HCT116 (cell line): Measurements from ENCODE around the gene PPP2R1B. TPM values are rescaled to one million over a fixed set of nuclear protein-coding genes. Genes with fewer than 3 reads are reported as not detected.

Experiments
- ATAC-seq: fragments of 200-7000 bp; cut with Tn5 transposase; 2 replicates; pipeline ENCODE4 v1.9.1; 2020; ENCODE audit warnings: mild to moderate bottlenecking, moderate library complexity
- BruUV-seq: library from RNA; stranded (reverse); fragments of 400-500 nt; replicated peaks from 2 replicates; lab custom pipeline; 2021; lab: Mats Ljungman, UMichigan
- CTCF ChIA-PET: fragments of 300-600 bp; sonication (Branson Sonifier 250); formaldehyde crosslinking; loops from one replicate; lab custom pipeline; 2021; ENCODE audit warnings: antibody characterized with exemption; lab: Charles Lee
- POLR2A ChIA-PET: fragments of 300-600, 350-600 bp; sonication (Branson Sonifier 250); formaldehyde crosslinking; loops from one replicate; lab custom pipeline; 2021; ENCODE audit warnings: antibody characterized with exemption; lab: Charles Lee
- RAD21 ChIA-PET, 2 experiments: fragments of 300-600 bp; sonication (Branson Sonifier 250); formaldehyde crosslinking; loops; one replicate each; lab custom pipeline; 2023; ENCODE audit warnings: low total read pairs in 2 of 2; ENCODE audit not compliant: uncharacterized antibody in 2 of 2, unreplicated experiment in 2 of 2, low non-redundant PET in 1 of 2; lab: Charles Lee
- DNase-seq: peaks from one replicate; pipeline ENCODE4 v3.0.0-alpha.2; 2010; ENCODE audit warnings: low read depth, low spot score
- H2AFZ ChIP-seq: fragments of 200-600 bp; shearing (Covaris generic), sonication (generic); 2 replicates; pipeline ENCODE4 v1.6.1; 2017; ENCODE audit warnings: low read depth, mixed run types, mixed read lengths, antibody characterized with exemption, low read length; ENCODE audit not compliant: poor library complexity, severe bottlenecking
- H3K27ac ChIP-seq: 2 replicates; pipeline ENCODE4 v1.5.1; 2012; ENCODE audit warnings: low read depth, low read length
- H3K27me3 ChIP-seq: fragments of 200-600 bp; sonication (generic); 2 replicates; pipeline ENCODE4 v1.6.1; 2016; ENCODE audit warnings: mixed run types, low read length, mixed read lengths; ENCODE audit not compliant: insufficient read depth
- H3K36me3 ChIP-seq, 2 experiments: fragments of 200-500 bp in 1 of 2; fragments of 200-600 bp in 1 of 2; sonication (Bioruptor generic) in 1 of 2; sonication (generic) in 1 of 2; 2 replicates each; pipeline versions ENCODE4 v1.5.1 to v1.6.1; 2014 to 2016; ENCODE audit warnings: low read length in 2 of 2, inconsistent platforms in 1 of 2, mixed read lengths in 1 of 2, mixed run types in 1 of 2; ENCODE audit not compliant: insufficient read depth in 2 of 2, control insufficient read depth in 1 of 2
- H3K4me1 ChIP-seq, 2 experiments: fragments of 200-600 bp in 1 of 2; sonication (generic) in 1 of 2; 2 replicates each; pipeline versions ENCODE4 v1.5.1 to v1.6.1; 2012 to 2017; ENCODE audit warnings: low read length in 2 of 2, inconsistent platforms in 1 of 2, mild to moderate bottlenecking in 1 of 2, mixed read lengths in 1 of 2, mixed run types in 1 of 2, moderate library complexity in 1 of 2; ENCODE audit not compliant: insufficient read depth in 2 of 2, control insufficient read depth in 1 of 2
- H3K4me2 ChIP-seq: fragments of 200-600 bp; sonication (generic); 2 replicates; pipeline ENCODE4 v1.6.1; 2017; ENCODE audit warnings: mixed run types, low read length, mixed read lengths
- H3K4me3 ChIP-seq, 2 experiments: fragments of 200-600 bp in 1 of 2; sonication (generic) in 1 of 2; replicated peaks in 1 of 2; 2 replicates each; pipeline ENCODE4 v1.5.1; 2011 to 2016; ENCODE audit warnings: low read length in 2 of 2, control low read depth in 1 of 2, low read depth in 1 of 2, mild to moderate bottlenecking in 1 of 2, mixed read lengths in 1 of 2, mixed run types in 1 of 2
- H3K79me2 ChIP-seq: fragments of 200-600 bp; sonication (generic); 2 replicates; pipeline ENCODE4 v1.6.1; 2017; ENCODE audit warnings: mild to moderate bottlenecking, mixed run types, low read length, moderate library complexity, mixed read lengths; ENCODE audit not compliant: insufficient read depth
- H3K9ac ChIP-seq: fragments of 200-600 bp; sonication (generic); 2 replicates; pipeline ENCODE4 v1.6.1; 2016; ENCODE audit warnings: low read length, mixed read lengths
- H3K9me2 ChIP-seq: fragments of 200-600 bp; sonication (generic), shearing (Covaris generic); 2 replicates; pipeline ENCODE4 v1.6.1; 2017; ENCODE audit warnings: mixed run types, mild to moderate bottlenecking, moderate library complexity; ENCODE audit not compliant: insufficient read depth
- H3K9me3 ChIP-seq, 2 experiments: fragments of 200-500 bp in 1 of 2; fragments of 200-600 bp in 1 of 2; sonication (Bioruptor generic) in 1 of 2; sonication (generic) in 1 of 2; 2 replicates each; pipeline ENCODE4 v1.6.1; 2014 to 2017; ENCODE audit warnings: low read length in 2 of 2, mixed read lengths in 2 of 2, inconsistent platforms in 1 of 2, low read depth in 1 of 2, mild to moderate bottlenecking in 1 of 2, mixed run types in 1 of 2, moderate library complexity in 1 of 2; ENCODE audit not compliant: control insufficient read depth in 1 of 2, insufficient read depth in 1 of 2
- H4K20me1 ChIP-seq: fragments of 200-600 bp; sonication (generic), shearing (Covaris generic); 2 replicates; pipeline ENCODE4 v1.6.1; 2017; ENCODE audit warnings: mixed run types, mild to moderate bottlenecking, moderate library complexity; ENCODE audit not compliant: insufficient read depth
- EGR1 ChIP-seq: IDR thresholded peaks from 2 replicates; pipeline ENCODE4 v1.6.1; 2012; ENCODE audit warnings: low read depth
- EZH2phosphoT487 ChIP-seq: fragments of 200-600 bp; IDR thresholded peaks from 2 replicates; pipeline ENCODE4 v1.6.1; 2018; ENCODE audit warnings: antibody characterized with exemption, borderline replicate concordance
- POLR2AphosphoS5 ChIP-seq: IDR thresholded peaks from 2 replicates; pipeline ENCODE4 v1.6.1; 2011; ENCODE audit warnings: mild to moderate bottlenecking, low read depth, low read length, moderate library complexity
- RAD21 ChIP-seq: IDR thresholded peaks from 2 replicates; pipeline ENCODE4 v1.6.1; 2012; ENCODE audit warnings: low read depth, mild to moderate bottlenecking
- SP1 ChIP-seq: IDR thresholded peaks from 2 replicates; pipeline ENCODE4 v1.6.1; 2012; ENCODE audit warnings: low read depth
- SRF ChIP-seq: IDR thresholded peaks from 2 replicates; pipeline ENCODE4 v1.6.1; 2012; ENCODE audit warnings: low read depth
- TCF7L2 ChIP-seq: IDR thresholded peaks from 2 replicates; pipeline ENCODE4 v1.7.0; 2011; ENCODE audit warnings: borderline replicate concordance, inconsistent platforms; ENCODE audit not compliant: insufficient read depth, insufficient read length; ENCODE audit errors: extremely low read depth
- YY1 ChIP-seq: IDR thresholded peaks from 2 replicates; pipeline ENCODE4 v1.6.1; 2011; ENCODE audit warnings: low read length, low read depth, moderate library complexity, mild to moderate bottlenecking; ENCODE audit not compliant: insufficient replicate concordance; ENCODE audit errors: extremely low read depth
- ZFX ChIP-seq: fragments of 450-650 bp; IDR thresholded peaks from 2 replicates; pipeline ENCODE4 v1.6.1; 2017
- ZNF274 ChIP-seq: fragments of 200-500 bp; sonication (Bioruptor generic); IDR thresholded peaks from 2 replicates; pipeline ENCODE4 v1.6.1; 2014; ENCODE audit warnings: mild to moderate bottlenecking, low read depth, low read length, inconsistent platforms
- intact Hi-C: fragments of 100-400 bp; cut with micrococcal nuclease; formaldehyde crosslinking; loops from 2 replicates; pipeline ENCODE4 v1.10.0; 2022
- total RNA-seq: library from RNA; stranded (reverse); gene quantifications from one replicate; pipeline ENCODE4 v1.2.1, GENCODE V29; 2021; ENCODE audit not compliant: unreplicated experiment
- TF ChIP-seq, protein P1 (sequence below): IDR thresholded peaks from 2 replicates; pipeline ENCODE4 v1.6.1; 2011; ENCODE audit warnings: mild to moderate bottlenecking, low read length, moderate library complexity; ENCODE audit not compliant: insufficient replicate concordance; ENCODE audit errors: extremely low read depth
- TF ChIP-seq, protein P2 (sequence below): IDR thresholded peaks from 2 replicates; pipeline ENCODE4 v1.6.1; 2012
- TF ChIP-seq, protein P3 (sequence below): IDR thresholded peaks from 2 replicates; pipeline ENCODE4 v1.6.1; 2012

Gene PPP2R1B
- total RNA-seq, 1 experiment from 2014 or later, result 24.9 TPM

- no peak overlapping the region for H3K4me2 ChIP-seq
- intact Hi-C loops, result no loop called here
- peaks cover 0 to 19% of the 10 kb centered on the region in 2 experiments; a peak in 1 of 4 replicates for H3K4me1 ChIP-seq
- no peaks in the 10 kb centered on the region for H3K79me2 ChIP-seq
- no peak for DNase-seq
- no peak overlapping the region for H2AFZ ChIP-seq
- H3K9me3 ChIP-seq, result no peaks in the 10 kb centered on the region
- no TSS peak for BruUV-seq
- H3K27ac ChIP-seq, result no peak overlapping the region
- H3K27me3 ChIP-seq, result no peaks in the 10 kb centered on the region
- TF ChIP-seq, protein P1, sequence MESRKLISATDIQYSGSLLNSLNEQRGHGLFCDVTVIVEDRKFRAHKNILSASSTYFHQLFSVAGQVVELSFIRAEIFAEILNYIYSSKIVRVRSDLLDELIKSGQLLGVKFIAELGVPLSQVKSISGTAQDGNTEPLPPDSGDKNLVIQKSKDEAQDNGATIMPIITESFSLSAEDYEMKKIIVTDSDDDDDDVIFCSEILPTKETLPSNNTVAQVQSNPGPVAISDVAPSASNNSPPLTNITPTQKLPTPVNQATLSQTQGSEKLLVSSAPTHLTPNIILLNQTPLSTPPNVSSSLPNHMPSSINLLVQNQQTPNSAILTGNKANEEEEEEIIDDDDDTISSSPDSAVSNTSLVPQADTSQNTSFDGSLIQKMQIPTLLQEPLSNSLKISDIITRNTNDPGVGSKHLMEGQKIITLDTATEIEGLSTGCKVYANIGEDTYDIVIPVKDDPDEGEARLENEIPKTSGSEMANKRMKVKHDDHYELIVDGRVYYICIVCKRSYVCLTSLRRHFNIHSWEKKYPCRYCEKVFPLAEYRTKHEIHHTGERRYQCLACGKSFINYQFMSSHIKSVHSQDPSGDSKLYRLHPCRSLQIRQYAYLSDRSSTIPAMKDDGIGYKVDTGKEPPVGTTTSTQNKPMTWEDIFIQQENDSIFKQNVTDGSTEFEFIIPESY, result no peak
- no peak for TF ChIP-seq SRF
- no peak for TF ChIP-seq SP1
- TF ChIP-seq, protein P2, sequence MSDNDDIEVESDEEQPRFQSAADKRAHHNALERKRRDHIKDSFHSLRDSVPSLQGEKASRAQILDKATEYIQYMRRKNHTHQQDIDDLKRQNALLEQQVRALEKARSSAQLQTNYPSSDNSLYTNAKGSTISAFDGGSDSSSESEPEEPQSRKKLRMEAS, result no peak
- no peak for TF ChIP-seq RAD21
- TF ChIP-seq TCF7L2, result no peak
- TF ChIP-seq, protein P3, sequence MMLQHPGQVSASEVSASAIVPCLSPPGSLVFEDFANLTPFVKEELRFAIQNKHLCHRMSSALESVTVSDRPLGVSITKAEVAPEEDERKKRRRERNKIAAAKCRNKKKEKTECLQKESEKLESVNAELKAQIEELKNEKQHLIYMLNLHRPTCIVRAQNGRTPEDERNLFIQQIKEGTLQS, result no peak
- no peak for TF ChIP-seq POLR2AphosphoS5
- no peak for TF ChIP-seq ZNF274
- no peak for TF ChIP-seq ZFX
- TF ChIP-seq YY1, result no peak
- no peak for TF ChIP-seq EGR1
- TF ChIP-seq EZH2phosphoT487, result no peak
- H3K9me2 ChIP-seq, result no peaks in the 10 kb centered on the region
- RAD21 ChIA-PET, result no interaction called here
- CTCF ChIA-PET, result no interaction called here
- POLR2A ChIA-PET, result no interaction called here
- no peak overlapping the region for H3K4me3 ChIP-seq
- no peaks in the 10 kb centered on the region for H4K20me1 ChIP-seq
- no peak for ATAC-seq
- no peak overlapping the region for H3K9ac ChIP-seq
- no peaks in the 10 kb centered on the region; a peak in 2 of 4 replicates for H3K36me3 ChIP-seq
Observed at GRCh38 chr11:111733016-111733415, 33.2 kb downstream of the PPP2R1B start.
